Effector memory CD8-positive, alpha-beta T cell (primary cell): ENCODE data around the gene ANP32A.

Source experiments
- ATAC-seq: fragments of 150-1000 bp; cut with Tn5 transposase; replicated peaks from 2 replicates; pipeline ENCODE4 v1.10.0; 2021; ENCODE audit warnings: mild to moderate bottlenecking, moderate library complexity
- DNase-seq, 3 experiments: peaks; one replicate each; pipeline ENCODE4 v3.0.0; 2021
- H3K27ac Mint-ChIP-seq, 2 donors: one replicate each; pipeline ENCODE4 v1.8.0; 2022; ENCODE audit warnings: mild to moderate bottlenecking in 2 of 2, mixed read lengths in 2 of 2, moderate library complexity in 2 of 2
- H3K27me3 Mint-ChIP-seq, 2 donors: one replicate each; pipeline ENCODE4 v1.8.0; 2022; ENCODE audit warnings: mixed read lengths in 2 of 2
- H3K36me3 Mint-ChIP-seq: one replicate; pipeline ENCODE4 v1.8.0; 2022; ENCODE audit warnings: mild to moderate bottlenecking, moderate library complexity, mixed read lengths; ENCODE audit not compliant: insufficient read depth
- H3K4me1 Mint-ChIP-seq, 2 donors: one replicate each; pipeline ENCODE4 v1.8.0; 2022; ENCODE audit warnings: low read depth in 2 of 2, mixed read lengths in 2 of 2
- H3K4me3 Mint-ChIP-seq, 2 donors: one replicate each; pipeline ENCODE4 v1.8.0; 2022; ENCODE audit warnings: mild to moderate bottlenecking in 2 of 2, mixed read lengths in 2 of 2, moderate library complexity in 2 of 2
- H3K9me3 Mint-ChIP-seq, 2 donors: one replicate each; pipeline ENCODE4 v1.8.0; 2022; ENCODE audit warnings: mixed read lengths in 2 of 2

Gene ANP32A

DNA sequence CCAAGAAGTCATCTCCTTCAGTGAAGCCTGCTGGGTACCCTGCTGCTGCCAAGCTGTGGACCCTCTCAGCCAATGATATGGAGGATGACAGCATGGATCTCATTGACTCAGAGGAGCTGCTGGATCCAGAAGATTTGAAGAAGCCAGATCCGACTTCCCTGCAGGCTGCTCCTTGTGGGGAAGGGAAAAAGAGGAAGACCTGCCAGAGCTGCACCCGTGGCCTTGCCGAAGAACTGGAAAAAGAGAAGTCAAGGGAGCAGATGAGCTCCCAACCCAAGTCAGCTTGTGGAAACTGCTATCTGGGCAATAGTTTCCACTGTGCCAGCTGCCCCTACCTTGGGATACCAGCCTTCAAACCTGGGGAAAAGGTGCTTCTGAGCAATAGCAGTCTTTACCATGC, 13.7 kb upstream of the ANP32A start:
- peaks cover 50 to 52% of the 10 kb centered on the region in 2 donors for H3K27me3 Mint-ChIP-seq
- no peak for DNase-seq
- ATAC-seq, result no peak
- H3K4me3 Mint-ChIP-seq, result no peak overlapping the region
- peaks cover 0 to 3% of the 10 kb centered on the region in 2 donors for H3K4me1 Mint-ChIP-seq
- peaks cover 0 to 2% of the 10 kb centered on the region in 2 donors for H3K9me3 Mint-ChIP-seq
- no peak overlapping the region for H3K27ac Mint-ChIP-seq
- no peaks in the 10 kb centered on the region for H3K36me3 Mint-ChIP-seq

GRCh38 chr15:68833700-68834331, 13.1 kb upstream of the ANP32A start:
- DNase-seq (no peak), ATAC-seq (no peak)
- H3K27me3 Mint-ChIP-seq, result peaks cover 44 to 46% of the 10 kb centered on the region in 2 donors
- peaks cover 0 to 2% of the 10 kb centered on the region in 2 donors for H3K9me3 Mint-ChIP-seq
- no peak overlapping the region for H3K27ac Mint-ChIP-seq
- no peaks in the 10 kb centered on the region for H3K36me3 Mint-ChIP-seq
- H3K4me1 Mint-ChIP-seq, result peaks cover 0 to 3% of the 10 kb centered on the region in 2 donors
- no peak overlapping the region for H3K4me3 Mint-ChIP-seq

DNA sequence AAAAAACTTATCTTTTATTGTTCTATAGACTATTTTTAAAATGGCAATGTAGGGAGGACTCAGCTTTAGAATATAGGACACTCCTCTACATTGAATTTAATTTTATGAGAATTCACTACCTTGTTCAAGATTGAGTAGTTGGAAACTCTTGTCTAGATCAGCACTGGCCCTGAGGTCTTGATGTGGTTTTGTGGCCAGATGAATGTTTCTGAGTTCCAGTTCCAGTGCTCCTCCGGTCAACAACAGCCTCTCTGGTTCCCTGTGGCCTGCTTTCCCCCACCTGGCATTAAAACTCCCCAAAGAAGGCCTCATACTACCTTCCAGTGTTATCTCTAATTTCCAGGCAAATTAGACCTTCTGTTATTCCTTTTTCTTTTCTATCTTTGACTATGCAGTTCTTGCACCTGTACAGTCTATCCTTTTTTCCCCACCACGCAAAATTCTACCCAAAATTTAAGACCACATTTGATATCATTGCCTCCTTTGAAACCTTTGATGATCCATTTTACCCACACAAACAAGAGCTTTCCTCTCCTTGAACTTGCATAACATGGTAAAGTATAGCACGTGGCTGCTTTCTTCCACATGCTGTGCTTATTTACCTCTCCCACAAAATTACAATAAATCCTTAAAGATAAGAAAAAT, 9.6 kb upstream of the ANP32A start:
- H3K4me3 Mint-ChIP-seq, result no peak overlapping the region
- peaks cover 23 to 29% of the 10 kb centered on the region in 2 donors for H3K27me3 Mint-ChIP-seq
- no peaks in the 10 kb centered on the region for H3K36me3 Mint-ChIP-seq
- peaks cover 0 to 3% of the 10 kb centered on the region in 2 donors for H3K4me1 Mint-ChIP-seq
- H3K27ac Mint-ChIP-seq, result no peak overlapping the region
- ATAC-seq (no peak), DNase-seq (no peak)
- H3K9me3 Mint-ChIP-seq, result no peaks in the 10 kb centered on the region

DNA sequence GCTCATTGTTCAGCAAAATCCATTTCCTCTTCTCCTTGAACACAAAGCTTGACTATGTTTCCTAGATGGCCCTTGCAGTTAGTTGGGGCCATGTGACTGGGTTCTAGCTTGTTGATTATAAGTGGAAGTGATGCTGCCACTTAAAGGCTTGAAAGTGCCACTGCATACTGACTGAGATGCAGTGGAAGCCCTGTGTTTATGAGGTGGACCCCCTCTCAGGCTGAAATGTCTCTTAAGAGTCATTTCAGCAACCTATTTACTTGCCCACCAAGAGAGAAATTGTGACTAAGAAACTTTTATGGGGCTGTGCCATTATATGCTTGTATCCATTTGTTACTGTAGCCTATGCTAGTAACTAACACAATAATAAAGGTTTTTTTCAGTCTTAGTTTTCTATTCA, 8.4 kb upstream of the ANP32A start:
- DNase-seq (peak in 1 of 3 experiments; percentile 12), ATAC-seq (peak; percentile 87)
- no peak overlapping the region for H3K4me3 Mint-ChIP-seq
- H3K36me3 Mint-ChIP-seq, result no peaks in the 10 kb centered on the region
- H3K27ac Mint-ChIP-seq, result no peak overlapping the region
- peaks cover 0 to 1% of the 10 kb centered on the region in 2 donors for H3K4me1 Mint-ChIP-seq
- peaks cover 17% of the 10 kb centered on the region in 2 donors for H3K27me3 Mint-ChIP-seq
- H3K9me3 Mint-ChIP-seq, result no peaks in the 10 kb centered on the region

DNA sequence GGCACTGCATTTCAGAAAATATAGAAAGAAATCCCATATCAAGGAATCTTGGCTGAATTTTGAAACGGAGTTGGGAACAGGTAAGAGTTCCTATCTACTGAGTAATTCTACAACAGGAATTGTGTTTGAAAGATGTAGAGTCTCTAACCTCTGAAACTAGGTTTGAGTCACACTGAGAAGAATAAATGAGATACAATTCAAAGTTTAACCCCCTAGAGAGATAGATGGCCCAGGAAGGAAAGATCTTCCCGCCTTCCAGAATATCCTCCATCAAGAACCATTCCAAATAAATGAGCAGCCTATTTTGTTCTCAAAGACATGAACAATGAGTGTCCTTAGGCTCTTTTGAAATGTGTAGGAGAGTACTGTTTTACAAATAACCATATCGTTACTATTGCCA, 2.9 kb upstream of the ANP32A start:
- peaks cover 23% of the 10 kb centered on the region for H3K36me3 Mint-ChIP-seq
- ATAC-seq (no peak), DNase-seq (no peak)
- H3K4me3 Mint-ChIP-seq, result no peak overlapping the region
- no peaks in the 10 kb centered on the region for H3K9me3 Mint-ChIP-seq
- H3K27ac Mint-ChIP-seq, result no peak overlapping the region
- H3K27me3 Mint-ChIP-seq, result no peaks in the 10 kb centered on the region
- H3K4me1 Mint-ChIP-seq, result peaks cover 8 to 15% of the 10 kb centered on the region in 2 donors

GRCh38 chr15:68822818-68823217, 2.1 kb upstream of the ANP32A start:
- no peak for DNase-seq
- no peak overlapping the region for H3K4me3 Mint-ChIP-seq
- H3K36me3 Mint-ChIP-seq, result peaks cover 23% of the 10 kb centered on the region
- H3K9me3 Mint-ChIP-seq, result no peaks in the 10 kb centered on the region
- H3K27me3 Mint-ChIP-seq, result no peaks in the 10 kb centered on the region
- no peak for ATAC-seq
- no peak overlapping the region for H3K27ac Mint-ChIP-seq
- H3K4me1 Mint-ChIP-seq, result peaks cover 8 to 15% of the 10 kb centered on the region in 2 donors

- peak overlapping the region; percentile 99 to 100 for H3K4me3 Mint-ChIP-seq
- no peaks in the 10 kb centered on the region for H3K27me3 Mint-ChIP-seq
- H3K4me1 Mint-ChIP-seq, result peaks cover 11 to 19% of the 10 kb centered on the region in 2 donors
- peak overlapping the region; percentile 67 to 77 for H3K27ac Mint-ChIP-seq
- ATAC-seq (no peak), DNase-seq (no peak)
- H3K9me3 Mint-ChIP-seq, result no peaks in the 10 kb centered on the region
- peaks cover 31% of the 10 kb centered on the region for H3K36me3 Mint-ChIP-seq
These were observed 1.2 kb upstream of the ANP32A start for GRCh38 chr15:68821841-68822381.

DNA sequence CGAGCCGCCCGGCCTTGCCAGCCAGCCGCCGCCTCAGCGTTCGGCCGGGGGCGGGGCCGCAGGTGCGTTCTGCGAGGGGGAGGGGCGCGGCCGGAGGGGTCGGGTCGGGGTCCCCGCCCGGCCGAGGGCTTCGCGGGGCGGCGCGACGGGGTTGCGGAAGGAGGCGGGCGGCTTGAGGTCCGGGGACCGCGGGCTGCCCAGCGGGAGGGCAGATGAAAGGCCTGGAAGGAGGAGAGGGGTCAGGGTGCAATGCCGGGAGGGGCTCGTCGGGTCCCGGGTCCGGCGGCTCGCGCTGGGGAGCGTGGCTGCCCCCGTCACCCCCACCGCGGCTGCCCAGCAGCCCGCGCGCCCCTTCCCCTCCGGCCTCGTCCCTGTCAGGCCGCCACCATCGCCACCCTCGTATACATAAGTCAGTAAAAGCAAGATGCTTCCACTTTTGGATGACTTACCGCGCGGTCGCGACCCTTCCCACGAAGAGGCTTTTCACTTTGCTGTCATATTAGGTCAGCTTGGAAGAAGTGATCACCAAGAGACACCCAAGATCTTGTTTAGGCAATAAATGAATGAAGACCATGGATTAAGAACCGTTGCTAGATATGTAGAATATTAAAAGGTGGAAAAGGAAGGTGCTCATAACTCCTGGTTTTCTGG, 620 bp upstream of the ANP32A start:
- Mint-ChIP-seq H3K9me3 (no peaks in the 10 kb centered on the region), H3K27me3 (no peaks in the 10 kb centered on the region), H3K4me3 (peak overlapping the region; percentile 99 to 100), H3K36me3 (peaks cover 31% of the 10 kb centered on the region), H3K4me1 (peaks cover 17 to 25% of the 10 kb centered on the region in 2 donors), H3K27ac (peak overlapping the region; percentile 97 to 98)
- ATAC-seq (no peak), DNase-seq (no peak)

DNA sequence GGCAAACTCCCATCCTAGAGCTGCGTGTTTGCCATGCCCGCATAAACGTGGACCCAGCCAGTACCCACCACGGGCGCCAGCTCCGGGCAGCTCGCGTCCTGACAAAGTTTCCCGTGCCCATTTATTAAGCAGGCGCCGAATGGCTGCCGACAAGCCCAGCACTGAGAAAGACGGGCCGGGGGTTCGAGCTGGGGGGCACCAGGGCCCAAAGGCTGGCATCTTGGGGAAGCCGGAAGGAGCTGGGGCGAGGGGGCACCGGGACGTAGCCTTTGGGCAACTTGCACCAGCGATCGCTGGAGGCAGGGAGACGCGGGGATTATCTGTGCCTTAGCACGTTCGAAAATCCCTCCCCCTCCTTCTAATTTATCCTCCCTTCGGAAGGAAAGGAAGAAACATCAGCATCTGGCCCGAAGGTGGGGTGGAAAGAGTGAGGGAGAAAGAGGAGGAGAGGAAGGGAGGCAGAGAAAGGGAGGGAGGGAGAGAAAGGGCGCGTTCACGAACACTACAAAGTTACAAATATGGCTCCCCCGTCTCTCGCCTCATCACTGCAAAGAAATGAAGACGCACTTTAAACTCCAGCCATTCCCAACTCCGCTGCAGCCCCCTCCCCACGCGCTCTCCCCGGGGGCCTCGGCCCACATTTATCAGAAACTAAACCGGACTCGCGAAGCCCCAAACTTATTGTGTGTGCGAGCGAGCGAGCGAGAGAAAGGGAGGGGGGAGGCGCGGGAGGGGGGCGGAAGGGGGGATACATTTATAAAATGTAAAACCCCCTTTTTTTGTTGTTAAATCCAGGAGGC, 1.0 kb downstream of the ANP32A start:
- Mint-ChIP-seq H3K4me1 (peaks cover 32 to 38% of the 10 kb centered on the region in 2 donors), H3K9me3 (no peaks in the 10 kb centered on the region), H3K27ac (peak overlapping the region; percentile 97 to 98), H3K27me3 (no peaks in the 10 kb centered on the region), H3K4me3 (peak overlapping the region; percentile 99 to 100), H3K36me3 (peaks cover 31% of the 10 kb centered on the region)
- peak in 2 of 3 experiments; percentile 13 to 49 for DNase-seq
- ATAC-seq, result peak; percentile 3

GRCh38 chr15:68818769-68819494, 1.8 kb downstream of the ANP32A start:
- H3K9me3 Mint-ChIP-seq, result no peaks in the 10 kb centered on the region
- peaks cover 35 to 42% of the 10 kb centered on the region in 2 donors for H3K4me1 Mint-ChIP-seq
- ATAC-seq, result no peak
- H3K27ac Mint-ChIP-seq, result peak overlapping the region; percentile 97 to 98
- H3K36me3 Mint-ChIP-seq, result peaks cover 31% of the 10 kb centered on the region
- H3K4me3 Mint-ChIP-seq, result peak overlapping the region; percentile 99 to 100
- no peaks in the 10 kb centered on the region for H3K27me3 Mint-ChIP-seq
- DNase-seq, result peak in 1 of 3 experiments; percentile 9

DNA sequence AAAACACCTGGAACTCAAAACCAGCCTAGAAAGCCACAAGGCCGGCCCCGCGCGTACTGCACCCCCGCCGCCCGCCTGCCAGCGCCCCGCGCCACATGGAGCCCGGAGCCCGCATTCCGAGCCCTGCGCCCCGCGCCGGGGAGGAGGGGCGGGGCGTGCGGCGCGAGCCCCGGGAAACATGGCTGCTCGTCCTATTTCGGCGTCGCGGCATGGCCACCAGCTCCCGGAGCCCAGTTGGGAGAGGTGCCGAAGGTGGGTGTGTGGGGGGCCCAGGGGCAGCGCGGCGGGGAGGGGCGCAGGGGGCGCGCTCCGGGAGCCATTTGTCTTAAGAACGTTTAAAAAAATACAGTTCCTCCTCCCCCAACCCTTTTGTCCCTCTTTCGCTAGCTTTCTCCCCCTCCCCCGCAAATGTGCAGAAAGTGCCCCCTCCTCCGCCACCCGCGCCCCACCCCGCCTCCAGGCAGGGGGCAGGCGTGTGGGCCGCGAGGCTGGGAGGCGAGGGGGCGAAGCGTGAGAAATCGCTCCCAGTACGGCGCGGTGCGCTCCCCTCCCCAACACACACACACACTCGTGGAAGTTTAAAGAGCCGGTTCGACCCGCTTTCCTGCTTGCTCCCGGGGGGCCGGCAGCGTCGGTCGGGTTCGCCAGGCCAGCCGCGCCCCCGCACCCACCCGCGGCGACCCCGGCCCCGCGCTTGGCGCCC, 2.5 kb downstream of the ANP32A start:
- Mint-ChIP-seq H3K4me3 (peak overlapping the region; percentile 99 to 100), H3K9me3 (no peaks in the 10 kb centered on the region), H3K36me3 (peaks cover 31% of the 10 kb centered on the region), H3K27ac (peak overlapping the region; percentile 95 to 98), H3K4me1 (peaks cover 40 to 47% of the 10 kb centered on the region in 2 donors), H3K27me3 (no peaks in the 10 kb centered on the region)
- ATAC-seq (peak; percentile 49), DNase-seq (peak; percentile 55 to 63 (median 59))
